HG03280 (cell line): ENCODE measurements around the gene NFYC.

Experiments
- ATAC-seq: cut with Tn5 transposase; IDR thresholded peaks from one replicate; pipeline ENCODE4 v1.9.1; 2021; ENCODE audit warnings: mild to moderate bottlenecking, moderate library complexity; ENCODE audit not compliant: unreplicated experiment

The NFYC gene

GRCh38 chr1:40691538-40692428 is at the start of gene NFYC:
Gene NFYC (plus strand): TSS chr1:40691704. CDS start chr1:40738844, 47,140 bp downstream.
- peak; percentile 77 for ATAC-seq

GRCh38 chr1:40645118-40645680 is 46.3 kb upstream of the NFYC start:
- ATAC-seq = no peak

GRCh38 chr1:40646315-40646714 is 45.2 kb upstream of the NFYC start:
- no peak for ATAC-seq

GRCh38 chr1:40648200-40648599 is 43.3 kb upstream of the NFYC start:
- no peak for ATAC-seq

- no peak for ATAC-seq
Measured at GRCh38 chr1:40648928-40649591, 42.4 kb upstream of the NFYC start.

- no peak for ATAC-seq
Measured at GRCh38 chr1:40649592-40649930, 41.9 kb upstream of the NFYC start.

- no peak for ATAC-seq
Measured at GRCh38 chr1:40650075-40650474, 41.4 kb upstream of the NFYC start.

GRCh38 chr1:40651138-40651857 is 40.2 kb upstream of the NFYC start:
- no peak for ATAC-seq

GRCh38 chr1:40652468-40652867 is 39.0 kb upstream of the NFYC start:
- no peak for ATAC-seq

- no peak for ATAC-seq
Measured at GRCh38 chr1:40652979-40653378, 38.5 kb upstream of the NFYC start.

GRCh38 chr1:40653851-40654537 is 37.5 kb upstream of the NFYC start:
- no peak for ATAC-seq

- ATAC-seq = no peak
Measured at GRCh38 chr1:40657046-40657445, 34.5 kb upstream of the NFYC start.

GRCh38 chr1:40658751-40659648 is 32.5 kb upstream of the NFYC start:
- ATAC-seq = no peak

GRCh38 chr1:40659649-40659947 is 31.9 kb upstream of the NFYC start:
- ATAC-seq = no peak

- no peak for ATAC-seq
Measured at GRCh38 chr1:40661678-40662077, 29.8 kb upstream of the NFYC start.

GRCh38 chr1:40662151-40662550 is 29.4 kb upstream of the NFYC start:
- ATAC-seq = no peak

- no peak for ATAC-seq
Measured at GRCh38 chr1:40662864-40663263, 28.6 kb upstream of the NFYC start.

- ATAC-seq = no peak
Measured at GRCh38 chr1:40663324-40664166, 28.0 kb upstream of the NFYC start.

- no peak for ATAC-seq
Measured at GRCh38 chr1:40664167-40664537, 27.4 kb upstream of the NFYC start.
